Activated T-helper 9 cell treated with anti-CD3 and anti-CD28 coated beads, Interleukin-2, amount 50 U/mL, for 16 hours (primary cell): ENCODE data around the gene KATNB1.
"Not testable (repeated sequence)": the region's sequence is repeated elsewhere in the genome, so short reads cannot be mapped to it uniquely, and the experiment has no call there.

Experiments
- DNase-seq: peaks from one replicate; pipeline ENCODE4 v3.0.0-alpha.2; 2020; ENCODE audit warnings: low read depth

KATNB1 gene

GRCh38 chr16:57791893-57792461 is 56.4 kb downstream of the KATNB1 start:
- DNase-seq = no peak

- DNase-seq = no peak
Measured at GRCh38 chr16:57794849-57795430, 59.4 kb downstream of the KATNB1 start.

- DNase-seq = no peak
Measured at GRCh38 chr16:57795431-57795878, 59.9 kb downstream of the KATNB1 start.

- not testable (repeated sequence) for DNase-seq
Measured at GRCh38 chr16:57796014-57796413, 60.4 kb downstream of the KATNB1 start.

GRCh38 chr16:57797216-57797525 is 61.6 kb downstream of the KATNB1 start:
- no peak for DNase-seq

GRCh38 chr16:57797526-57798266 is 62.1 kb downstream of the KATNB1 start:
- no peak for DNase-seq

GRCh38 chr16:57798267-57798810 is 62.8 kb downstream of the KATNB1 start:
- no peak for DNase-seq

- no peak for DNase-seq
Measured at GRCh38 chr16:57798953-57799599, 63.5 kb downstream of the KATNB1 start.

GRCh38 chr16:57799600-57800199 is 64.1 kb downstream of the KATNB1 start:
- DNase-seq = no peak

GRCh38 chr16:57800200-57801097 is 64.9 kb downstream of the KATNB1 start:
- no peak for DNase-seq

- DNase-seq = no peak
Measured at GRCh38 chr16:57801098-57801808, 65.7 kb downstream of the KATNB1 start.

GRCh38 chr16:57801809-57802340 is 66.3 kb downstream of the KATNB1 start:
- no peak for DNase-seq

GRCh38 chr16:57802341-57803133 is 67.0 kb downstream of the KATNB1 start, which contains the start of gene KIFC3:
TSS of gene KIFC3 (minus strand) at chr16:57802491. CDS start at chr16:57798243, 4,248 bp downstream.
- peak; percentile 63 for DNase-seq

GRCh38 chr16:57803134-57803990 is 67.8 kb downstream of the KATNB1 start:
- DNase-seq = no peak

GRCh38 chr16:57804111-57804837 is 68.7 kb downstream of the KATNB1 start:
- DNase-seq = no peak

- DNase-seq = no peak
Measured at GRCh38 chr16:57805176-57805575, 69.6 kb downstream of the KATNB1 start.
